ENCODE data around the gene SYK. TPM values are rescaled to one million over a fixed set of nuclear protein-coding genes. Genes with fewer than 3 reads are reported as not detected.

The SYK gene
- total and polyA plus RNA-seq, 2 donors (not counting 1 experiment from before 2014, with no cell fraction given) = 60.3 to 242 TPM

DNA sequence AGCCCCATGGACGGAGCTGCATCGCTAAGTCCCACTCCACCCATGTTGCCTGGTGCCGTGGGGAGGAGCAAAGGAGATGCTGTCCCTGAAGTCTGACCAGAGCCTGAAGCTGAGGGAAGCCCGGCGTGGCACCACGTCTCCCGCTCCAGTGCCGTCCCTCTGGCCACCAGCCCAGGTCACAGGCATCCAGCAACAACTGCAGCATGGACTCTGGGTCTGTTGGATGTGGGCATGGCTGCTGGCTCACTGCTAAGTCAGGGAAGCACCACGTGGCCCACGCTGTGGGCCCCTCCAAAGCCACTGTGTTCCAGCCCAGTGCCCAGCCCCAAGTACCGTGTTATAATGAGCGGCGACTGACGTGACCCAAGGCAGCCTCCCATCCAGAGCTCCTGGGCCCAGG is 112.6 kb downstream of the SYK start:
- ChIA-PET CTCF (interaction anchor here (0.6 to 11.4 kb wide), 31 partner anchors 8 to 1314 kb away, joined by 3 to 291 read pairs (median 3); partner anchors contain the start of genes NFIL3 and ROR2), POLR2A (no interaction called here)
- Histone ChIP-seq H3K4me3 (ENCODE audit: control extremely low read depth in 1 of 5, extremely low read depth in 1 of 5, insufficient read depth in 1 of 5, low read depth in 2 of 5, low read length in 4 of 5) (no peak overlapping the region), H3K27ac (ENCODE audit: low read length in 2 of 2) (no peak overlapping the region), H3K36me3 (replicated peaks in 1 of 2; ENCODE audit: control extremely low read depth in 1 of 2, control insufficient read depth in 1 of 2, extremely low read depth in 1 of 2, insufficient read depth in 2 of 2, low read length in 1 of 2) (no peaks in the 10 kb centered on the region), H3K79me2 (ENCODE audit: control insufficient read depth, insufficient read depth, low read length) (no peaks in the 10 kb centered on the region), H3K9ac (ENCODE audit: low read length) (no peak overlapping the region), H3K27me3 (replicated peaks in 1 of 4; ENCODE audit: control extremely low read depth in 1 of 4, control insufficient read depth in 3 of 4, insufficient read depth in 4 of 4, low read length in 3 of 4) (no peaks in the 10 kb centered on the region), H3K9me3 (ENCODE audit: control extremely low read depth in 1 of 3, control insufficient read depth in 2 of 3, insufficient read depth in 1 of 3, low read length in 2 of 3) (no peaks in the 10 kb centered on the region), H4K20me1 (ENCODE audit: control insufficient read depth, insufficient read depth, low read length, poor library complexity, severe bottlenecking) (no peaks in the 10 kb centered on the region), H3K4me2 (replicated peaks; ENCODE audit: low read depth, low read length, poor library complexity, severe bottlenecking) (no peak overlapping the region), H2AFZ (ENCODE audit: insufficient read depth, low read depth, low read length, poor library complexity, severe bottlenecking) (no peak overlapping the region), H3K4me1 (ENCODE audit: control insufficient read depth in 2 of 2, insufficient read depth in 2 of 2, low read length in 2 of 2) (peaks cover 22 to 30% of the 10 kb centered on the region in 2 donors)
- DNase-seq = no peak
- intact Hi-C loops (cut with micrococcal nuclease) = loop anchor here (2.0 kb wide), 1 partner anchor 821 kb away; no protein-coding TSS in a partner anchor
- Mint-ChIP-seq H3K9me3 (ENCODE audit: insufficient read depth) (no peaks in the 10 kb centered on the region), H3K27me3 (no peaks in the 10 kb centered on the region), H3K27ac (no peak overlapping the region), H3K4me1 (peaks cover 30% of the 10 kb centered on the region), H3K4me3 (no peak overlapping the region)
- 97% methylated on average over 14 of the region's 14 CpGs for WGBS (ENCODE audit: insufficient coverage)
- TF ChIP-seq, protein P1, sequence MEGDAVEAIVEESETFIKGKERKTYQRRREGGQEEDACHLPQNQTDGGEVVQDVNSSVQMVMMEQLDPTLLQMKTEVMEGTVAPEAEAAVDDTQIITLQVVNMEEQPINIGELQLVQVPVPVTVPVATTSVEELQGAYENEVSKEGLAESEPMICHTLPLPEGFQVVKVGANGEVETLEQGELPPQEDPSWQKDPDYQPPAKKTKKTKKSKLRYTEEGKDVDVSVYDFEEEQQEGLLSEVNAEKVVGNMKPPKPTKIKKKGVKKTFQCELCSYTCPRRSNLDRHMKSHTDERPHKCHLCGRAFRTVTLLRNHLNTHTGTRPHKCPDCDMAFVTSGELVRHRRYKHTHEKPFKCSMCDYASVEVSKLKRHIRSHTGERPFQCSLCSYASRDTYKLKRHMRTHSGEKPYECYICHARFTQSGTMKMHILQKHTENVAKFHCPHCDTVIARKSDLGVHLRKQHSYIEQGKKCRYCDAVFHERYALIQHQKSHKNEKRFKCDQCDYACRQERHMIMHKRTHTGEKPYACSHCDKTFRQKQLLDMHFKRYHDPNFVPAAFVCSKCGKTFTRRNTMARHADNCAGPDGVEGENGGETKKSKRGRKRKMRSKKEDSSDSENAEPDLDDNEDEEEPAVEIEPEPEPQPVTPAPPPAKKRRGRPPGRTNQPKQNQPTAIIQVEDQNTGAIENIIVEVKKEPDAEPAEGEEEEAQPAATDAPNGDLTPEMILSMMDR (IDR thresholded peaks at IDR 0.05) = no peak
- no peak for ATAC-seq (ENCODE audit: low read depth)

DNA sequence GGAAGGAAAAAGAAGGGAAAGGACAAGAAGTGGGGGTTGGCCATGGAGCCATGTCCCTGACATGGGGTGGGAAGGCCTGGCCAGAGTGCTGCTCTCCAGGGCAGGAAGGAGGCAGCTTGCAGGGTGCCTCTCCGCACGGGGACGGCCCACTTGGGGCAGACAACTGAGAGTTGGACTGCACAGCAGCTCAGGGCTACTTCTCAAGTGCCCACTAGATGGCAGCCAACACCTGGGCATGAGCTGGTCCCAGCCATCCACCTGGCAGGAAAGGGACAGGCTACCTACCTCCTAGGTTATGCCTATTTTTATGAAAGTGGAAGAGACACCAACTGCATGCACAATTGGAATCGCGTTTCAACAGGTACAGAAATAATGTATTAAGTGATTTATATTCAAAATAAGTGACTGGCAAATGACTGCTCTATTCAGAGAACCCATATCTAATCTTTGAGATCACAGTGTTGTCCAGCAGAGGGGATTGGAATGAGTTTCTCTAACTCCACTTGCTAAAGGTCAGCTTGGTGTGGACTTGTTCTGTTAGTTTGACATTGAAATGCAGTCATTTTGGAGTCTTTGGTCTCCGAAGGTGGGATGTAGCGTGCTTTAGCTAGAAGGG is 113.4 kb downstream of the SYK start:
- no peak for TF ChIP-seq EZH2 (IDR thresholded peaks at IDR 0.05; ENCODE audit: borderline replicate concordance, insufficient read depth, low read depth, low read length, poor library complexity, severe bottlenecking)
- TF ChIP-seq, protein P1 (IDR thresholded peaks at IDR 0.05) = peak; percentile 91
- peaks cover 16 to 22% of the 10 kb centered on the region in 2 donors for H3K4me1 ChIP-seq (ENCODE audit: control insufficient read depth in 2 of 2, insufficient read depth in 2 of 2, low read length in 2 of 2)
- H4K20me1 ChIP-seq (ENCODE audit: control insufficient read depth, insufficient read depth, low read length, poor library complexity, severe bottlenecking) = no peaks in the 10 kb centered on the region
- peak; percentile 85 for DNase-seq
- Mint-ChIP-seq H3K4me1 (peaks cover 24% of the 10 kb centered on the region), H3K9me3 (ENCODE audit: insufficient read depth) (no peaks in the 10 kb centered on the region), H3K4me3 (no peak overlapping the region), H3K27me3 (no peaks in the 10 kb centered on the region), H3K27ac (no peak overlapping the region)
- no peak overlapping the region for H3K4me2 ChIP-seq (replicated peaks; ENCODE audit: low read depth, low read length, poor library complexity, severe bottlenecking)
- 20% methylated on average over 5 of the region's 7 CpGs for WGBS (ENCODE audit: insufficient coverage)
- peak; percentile 97 for ATAC-seq (ENCODE audit: low read depth)
- H3K27ac ChIP-seq (ENCODE audit: low read length in 2 of 2) = no peak overlapping the region
- ChIA-PET CTCF (interaction anchor here (0.5 to 11.4 kb wide), 47 partner anchors 8 to 1321 kb away, joined by 3 to 291 read pairs (median 3); partner anchors contain the start of genes NFIL3 and ROR2), POLR2A (interaction anchor here (1.3 kb wide), 1 partner anchor 511 kb away, joined by 7 read pairs; no protein-coding TSS in a partner anchor)
- no peaks in the 10 kb centered on the region for H3K79me2 ChIP-seq (ENCODE audit: control insufficient read depth, insufficient read depth, low read length)
- H3K9ac ChIP-seq (ENCODE audit: low read length) = no peak overlapping the region
- H3K9me3 ChIP-seq (ENCODE audit: control extremely low read depth in 1 of 3, control insufficient read depth in 2 of 3, insufficient read depth in 1 of 3, low read length in 2 of 3) = no peaks in the 10 kb centered on the region
- H2AFZ ChIP-seq (ENCODE audit: insufficient read depth, low read depth, low read length, poor library complexity, severe bottlenecking) = peak overlapping the region; percentile 25
- H3K4me3 ChIP-seq (ENCODE audit: control extremely low read depth in 1 of 5, extremely low read depth in 1 of 5, insufficient read depth in 1 of 5, low read depth in 2 of 5, low read length in 4 of 5) = no peak overlapping the region
- H3K27me3 ChIP-seq (replicated peaks in 1 of 4; ENCODE audit: control extremely low read depth in 1 of 4, control insufficient read depth in 3 of 4, insufficient read depth in 4 of 4, low read length in 3 of 4) = no peaks in the 10 kb centered on the region
- H3K36me3 ChIP-seq (replicated peaks in 1 of 2; ENCODE audit: control extremely low read depth in 1 of 2, control insufficient read depth in 1 of 2, extremely low read depth in 1 of 2, insufficient read depth in 2 of 2, low read length in 1 of 2) = no peaks in the 10 kb centered on the region
- intact Hi-C loops (cut with micrococcal nuclease) = loop anchor here (1.0 to 2.0 kb wide), 4 partner anchors 511 to 820 kb away; no protein-coding TSS in a partner anchor

Measured in B cell (primary cell).